Subcutaneous adipose tissue (tissue), 4 donors: Measurements from ENCODE around the gene QRICH2. TPM values are rescaled to one million over a fixed set of nuclear protein-coding genes. Genes with fewer than 3 reads are reported as not detected.

Experiments
- CTCF ChIP-seq: fragments of 450-650 bp; IDR thresholded peaks from one replicate; pipeline ENCODE4 v1.5.1; 2016; ENCODE audit warnings: low read depth, mild to moderate bottlenecking, control low read depth, antibody characterized with exemption, moderate library complexity
- total RNA-seq, 4 donors: library from RNA; depleted of rRNA; stranded (reverse); fragments of >200 nt; gene quantifications; one replicate each; pipeline ENCODE4 v1.1.0, GENCODE V29; 2016

The QRICH2 gene
- total RNA-seq, 4 donors from 2014 or later, result 0.33 to 2.2 (median 1.4) TPM

- TF ChIP-seq CTCF, result no peak
Measured at GRCh38 chr17:76318586-76318985, 10.5 kb upstream of the QRICH2 start.

- no peak for TF ChIP-seq CTCF
Measured at GRCh38 chr17:76317535-76317934, 9.5 kb upstream of the QRICH2 start.

GRCh38 chr17:76314392-76315227, 6.5 kb upstream of the QRICH2 start:
- no peak for TF ChIP-seq CTCF

GRCh38 chr17:76312735-76313134, 4.7 kb upstream of the QRICH2 start:
- TF ChIP-seq CTCF, result no peak

GRCh38 chr17:76309461-76309860, 1.4 kb upstream of the QRICH2 start:
- no peak for TF ChIP-seq CTCF

GRCh38 chr17:76307299-76307965, 644 bp downstream of the QRICH2 start:
- TF ChIP-seq CTCF, result no peak
